Ammon's horn (tissue), 1 donor: ENCODE results near the gene USP26.
"Not testable (repeated sequence)": the region's sequence is repeated elsewhere in the genome, so short reads cannot be mapped to it uniquely, and the experiment has no call there.

Experiments
- DNase-seq: peaks from one replicate; pipeline ENCODE4 v3.0.0-alpha.2; 2016; ENCODE audit warnings: low spot score

USP26 gene, protein sequence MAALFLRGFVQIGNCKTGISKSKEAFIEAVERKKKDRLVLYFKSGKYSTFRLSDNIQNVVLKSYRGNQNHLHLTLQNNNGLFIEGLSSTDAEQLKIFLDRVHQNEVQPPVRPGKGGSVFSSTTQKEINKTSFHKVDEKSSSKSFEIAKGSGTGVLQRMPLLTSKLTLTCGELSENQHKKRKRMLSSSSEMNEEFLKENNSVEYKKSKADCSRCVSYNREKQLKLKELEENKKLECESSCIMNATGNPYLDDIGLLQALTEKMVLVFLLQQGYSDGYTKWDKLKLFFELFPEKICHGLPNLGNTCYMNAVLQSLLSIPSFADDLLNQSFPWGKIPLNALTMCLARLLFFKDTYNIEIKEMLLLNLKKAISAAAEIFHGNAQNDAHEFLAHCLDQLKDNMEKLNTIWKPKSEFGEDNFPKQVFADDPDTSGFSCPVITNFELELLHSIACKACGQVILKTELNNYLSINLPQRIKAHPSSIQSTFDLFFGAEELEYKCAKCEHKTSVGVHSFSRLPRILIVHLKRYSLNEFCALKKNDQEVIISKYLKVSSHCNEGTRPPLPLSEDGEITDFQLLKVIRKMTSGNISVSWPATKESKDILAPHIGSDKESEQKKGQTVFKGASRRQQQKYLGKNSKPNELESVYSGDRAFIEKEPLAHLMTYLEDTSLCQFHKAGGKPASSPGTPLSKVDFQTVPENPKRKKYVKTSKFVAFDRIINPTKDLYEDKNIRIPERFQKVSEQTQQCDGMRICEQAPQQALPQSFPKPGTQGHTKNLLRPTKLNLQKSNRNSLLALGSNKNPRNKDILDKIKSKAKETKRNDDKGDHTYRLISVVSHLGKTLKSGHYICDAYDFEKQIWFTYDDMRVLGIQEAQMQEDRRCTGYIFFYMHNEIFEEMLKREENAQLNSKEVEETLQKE

DNA sequence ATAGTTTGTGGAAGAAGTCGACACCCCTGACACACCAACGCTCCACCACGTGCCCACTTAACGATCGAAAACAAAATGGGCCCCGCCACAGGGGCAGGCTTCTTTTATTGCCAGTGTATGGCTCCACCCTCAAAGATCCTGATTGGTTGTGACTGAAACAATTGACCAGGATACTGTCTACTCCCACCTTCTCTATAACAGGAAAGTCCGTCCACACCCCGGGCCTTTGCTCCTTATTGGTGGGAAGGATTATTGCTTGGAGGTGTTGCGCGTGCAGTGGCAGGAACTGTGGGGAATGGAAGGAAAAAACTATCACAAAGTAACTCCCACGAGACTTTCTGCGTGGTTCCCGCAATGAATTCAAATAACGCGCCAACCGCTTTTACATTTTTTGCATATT lies at the start of gene USP26:
Gene USP26 (minus strand): TSS at position 79 of the 400 bp plus-strand sequence. CDS start 68,889 bp downstream, outside the sequence.
- no peak for DNase-seq

DNA sequence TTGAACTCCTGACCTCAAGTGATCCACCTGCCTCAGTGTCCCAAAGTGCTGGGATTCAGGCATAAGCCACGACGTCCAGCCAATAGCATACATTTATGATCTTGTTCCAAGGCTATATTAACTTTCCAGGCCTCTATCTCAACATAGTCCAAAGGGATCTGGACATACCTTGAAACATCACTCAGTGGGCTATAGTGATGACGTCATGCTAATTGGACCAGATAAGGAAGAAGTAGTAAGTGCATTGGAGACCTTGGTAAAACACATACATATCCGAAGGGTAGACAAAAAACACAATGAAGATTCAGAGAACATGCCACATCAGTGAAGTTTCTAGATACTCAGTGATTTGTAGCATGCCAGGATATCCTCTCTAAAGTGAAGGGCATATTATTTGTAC lies 37.4 kb upstream of the USP26 start:
- no peak for DNase-seq

DNA sequence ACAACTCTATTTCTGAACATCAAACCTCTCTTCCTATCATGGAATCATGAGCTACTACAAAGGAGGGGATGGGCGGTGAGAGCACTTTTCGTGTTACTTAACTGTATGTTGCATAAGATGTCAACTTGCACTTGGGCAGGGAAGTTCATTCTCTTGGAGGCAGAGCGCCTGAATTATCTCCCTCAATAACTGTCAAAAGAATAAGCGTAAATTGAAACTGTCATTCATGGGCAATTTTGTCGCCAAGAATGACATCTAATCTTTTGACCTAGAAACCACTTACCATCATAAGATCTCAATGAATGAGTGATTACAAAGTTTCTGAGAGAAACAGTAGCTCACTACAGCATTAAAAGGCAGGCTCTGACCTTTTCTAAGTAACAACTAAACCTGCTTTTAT lies 23.5 kb upstream of the USP26 start:
- no peak for DNase-seq

DNA sequence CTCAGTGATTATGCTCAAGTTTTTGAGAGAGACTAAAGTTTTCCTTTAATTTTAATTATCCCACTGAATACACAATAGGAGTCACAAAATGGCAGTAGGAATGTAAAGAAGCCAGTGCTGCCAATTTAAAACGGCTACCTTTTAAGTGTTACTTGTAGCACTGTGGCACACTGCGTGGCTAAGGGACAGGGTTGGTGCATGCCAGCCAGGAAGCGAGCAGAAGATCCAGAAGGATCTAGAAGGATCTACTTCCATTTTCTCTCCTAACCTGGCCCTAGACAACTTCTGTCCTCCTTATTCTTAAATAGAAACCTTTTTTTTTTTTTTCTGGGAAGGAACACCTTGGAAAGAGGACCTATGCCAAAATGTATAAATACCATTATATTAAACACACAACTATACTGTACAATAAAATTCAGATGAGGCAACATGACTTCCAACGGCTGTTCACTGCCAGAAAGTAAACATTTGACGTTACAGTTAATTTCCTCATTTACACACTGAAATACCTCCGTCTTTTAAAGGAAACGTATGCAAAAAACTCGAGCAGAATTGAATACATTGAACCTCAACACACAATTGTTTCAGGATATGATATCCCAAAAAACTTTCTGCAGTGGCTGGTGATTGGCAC lies 2.7 kb downstream of the USP26 start:
- no peak for DNase-seq

DNA sequence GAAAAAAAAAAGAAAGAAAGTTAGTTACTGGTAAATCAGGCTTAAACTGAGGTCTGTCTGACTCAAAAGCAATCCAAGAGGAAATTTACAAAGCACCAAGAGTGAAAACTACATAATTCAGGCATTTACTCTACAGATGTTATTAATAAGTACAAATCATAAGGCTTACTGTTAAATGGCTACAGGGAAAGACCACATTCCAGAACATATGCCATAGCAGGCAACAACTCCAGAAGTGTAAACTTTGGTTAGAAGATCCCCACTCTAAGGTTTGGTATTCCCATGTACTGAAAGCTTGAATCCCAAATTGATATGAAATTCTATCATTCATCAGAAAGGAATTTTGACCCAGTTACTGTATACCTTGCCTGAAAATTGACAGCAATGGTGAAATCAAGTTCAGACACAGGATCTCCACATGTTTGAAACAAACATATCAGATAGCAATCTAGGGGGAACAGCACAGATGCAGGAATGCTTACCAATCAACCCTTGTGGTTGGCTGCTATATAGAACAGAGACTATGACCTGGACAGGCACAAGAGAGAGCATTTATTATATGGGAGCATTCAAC lies 6.6 kb downstream of the USP26 start:
- no peak for DNase-seq

DNA sequence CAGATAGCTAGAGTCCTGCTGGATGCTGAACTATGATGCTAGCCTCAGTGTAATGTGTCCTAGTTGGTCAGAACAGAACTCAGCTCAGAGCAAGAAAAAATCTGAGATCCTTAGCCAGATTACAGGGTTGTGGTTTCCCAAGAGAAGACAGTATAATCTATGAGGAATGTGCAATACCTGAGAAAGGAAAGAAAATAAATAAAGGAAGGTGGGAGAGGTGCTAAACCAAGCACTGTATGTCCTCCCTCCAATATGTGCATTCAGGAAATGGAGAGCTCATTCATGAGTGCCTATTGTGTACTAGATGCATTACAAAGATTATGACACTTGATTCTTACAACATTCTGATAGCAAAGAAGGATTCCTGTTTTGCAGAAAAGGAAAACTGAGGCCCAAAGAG lies 7.5 kb downstream of the USP26 start:
- no peak for DNase-seq

DNA sequence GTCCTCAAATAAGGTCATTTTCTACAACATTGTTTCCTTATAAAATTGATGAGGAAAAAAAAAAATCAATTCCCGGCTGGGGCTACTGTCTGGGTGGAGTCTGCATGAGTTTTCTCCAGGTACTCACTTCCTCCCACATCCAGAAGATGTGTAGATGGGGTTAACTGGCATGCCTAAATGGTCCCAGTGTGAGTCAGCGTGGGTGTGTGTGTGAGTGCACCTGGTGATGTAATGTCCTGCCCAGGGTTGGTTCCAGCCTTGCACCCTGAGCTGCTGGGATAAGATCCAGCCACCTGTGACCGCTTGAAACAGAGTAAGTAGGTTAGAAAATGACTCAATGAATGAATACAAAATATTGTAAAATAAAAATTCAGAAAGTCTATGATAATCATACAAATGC lies 11.1 kb downstream of the USP26 start:
- no peak for DNase-seq

DNA sequence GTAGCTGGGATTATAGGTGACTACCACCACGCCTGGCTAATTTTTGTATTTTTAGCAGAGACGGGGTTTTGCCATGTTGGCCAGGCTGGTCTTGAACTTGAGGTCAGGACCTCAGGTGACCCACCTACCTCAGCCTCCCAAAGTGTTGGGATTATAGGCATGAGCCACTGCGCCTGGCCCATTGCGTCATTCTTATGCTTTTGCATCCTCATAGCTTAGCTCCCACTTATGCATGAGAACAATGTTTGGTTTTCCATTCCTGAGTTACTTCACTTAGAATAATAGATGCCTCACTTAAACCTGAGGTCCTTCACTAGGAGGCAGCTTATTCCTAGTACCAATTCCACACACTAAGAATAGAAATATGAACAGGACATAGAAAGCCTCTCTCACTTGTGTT lies 11.9 kb downstream of the USP26 start:
- not testable (repeated sequence) for DNase-seq

DNA sequence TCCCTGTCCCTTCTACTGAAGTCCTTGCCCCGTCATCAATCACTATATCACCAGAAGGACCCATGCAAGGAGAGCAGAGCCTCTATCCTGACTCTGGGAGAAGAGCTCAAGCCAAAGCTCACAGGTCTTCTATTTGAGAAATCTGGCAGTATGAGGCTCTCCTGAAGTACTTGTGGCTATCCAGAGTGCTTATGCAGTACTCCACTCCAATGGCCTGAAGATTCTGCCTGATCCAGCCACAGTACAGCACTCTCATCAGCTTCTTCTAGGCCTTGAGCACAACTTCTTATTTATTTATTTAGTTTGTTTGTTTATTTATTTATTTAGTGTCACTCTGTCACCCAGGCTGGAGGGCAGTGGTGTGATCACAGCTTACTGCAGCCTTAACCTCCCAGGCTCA lies 13.0 kb downstream of the USP26 start:
- no peak for DNase-seq

DNA sequence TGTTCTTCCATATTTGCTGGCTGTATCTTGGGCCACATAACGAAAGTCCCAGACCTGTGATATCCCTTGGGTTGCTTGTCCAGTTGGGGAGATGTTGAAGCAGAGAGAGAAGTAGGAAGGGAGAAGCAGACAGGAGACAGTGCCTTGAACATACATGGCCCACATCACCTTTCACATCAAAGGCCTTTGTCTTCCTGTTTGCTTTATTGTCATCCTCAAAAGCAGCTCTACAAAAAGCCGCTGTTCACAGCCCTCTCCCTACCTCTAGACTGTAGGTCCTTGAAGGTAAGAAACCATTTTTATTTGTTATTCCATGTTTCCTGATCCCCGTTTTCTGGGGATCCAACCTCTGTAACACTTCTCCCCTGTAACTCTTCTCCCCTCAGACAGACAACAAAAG lies 14.9 kb downstream of the USP26 start:
- no peak for DNase-seq

DNA sequence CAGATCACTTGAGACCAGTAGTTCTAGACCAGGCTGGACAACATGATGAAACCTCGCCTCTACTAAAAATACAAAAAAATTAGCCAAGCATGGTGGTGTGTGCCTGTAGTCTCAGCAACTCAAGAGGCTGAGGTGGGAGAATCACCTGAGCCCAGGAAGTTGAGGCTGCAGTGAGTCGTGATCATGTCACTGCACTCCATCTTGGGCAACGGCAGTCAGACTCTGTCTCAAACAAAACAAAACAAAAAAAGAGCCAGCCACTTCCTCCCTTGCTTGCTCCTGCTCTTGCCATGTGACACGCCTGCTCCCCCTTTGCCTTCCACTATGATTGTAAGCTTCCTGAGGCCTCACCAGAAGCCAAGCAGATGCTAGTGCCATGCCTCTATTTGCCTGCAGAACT lies 19.1 kb downstream of the USP26 start:
- not testable (repeated sequence) for DNase-seq

DNA sequence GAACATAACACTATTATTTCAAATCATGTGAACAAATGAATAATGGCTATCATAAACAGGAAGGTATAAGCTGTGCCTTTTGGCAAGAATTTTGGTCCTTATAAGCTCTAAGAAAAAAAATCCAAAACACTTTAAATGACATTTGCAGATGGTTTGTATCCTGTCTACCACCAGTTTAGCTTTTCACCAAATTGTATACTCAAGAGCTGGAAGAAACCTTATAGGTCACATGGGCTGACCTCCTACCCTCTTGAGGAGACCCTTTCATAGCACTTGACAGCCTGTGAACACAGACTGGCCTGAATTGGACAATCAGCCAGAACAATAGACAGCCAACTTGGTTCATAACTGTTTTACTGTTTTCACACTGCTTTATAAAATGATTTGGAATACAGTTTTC lies 24.3 kb downstream of the USP26 start:
- no peak for DNase-seq

DNA sequence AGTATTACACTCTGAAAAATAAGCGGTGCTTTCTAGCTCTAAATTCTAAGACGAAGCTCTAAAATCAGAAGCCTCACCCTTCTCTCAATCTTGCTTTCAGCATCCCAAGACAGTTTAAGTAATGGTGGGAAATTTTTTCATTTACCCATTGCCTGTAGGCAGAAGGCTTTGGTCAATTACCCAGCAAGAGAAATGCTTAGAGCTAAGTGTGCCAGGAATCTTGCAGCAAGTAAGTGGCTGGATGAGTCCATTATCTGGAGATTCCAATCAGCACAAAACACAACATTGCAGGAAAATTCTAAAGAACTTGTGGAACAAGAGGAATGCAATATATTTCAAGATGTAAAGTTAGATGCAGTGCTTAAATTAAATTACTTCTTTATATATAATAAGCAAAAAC lies 28.4 kb downstream of the USP26 start:
- DNase-seq, result no peak

DNA sequence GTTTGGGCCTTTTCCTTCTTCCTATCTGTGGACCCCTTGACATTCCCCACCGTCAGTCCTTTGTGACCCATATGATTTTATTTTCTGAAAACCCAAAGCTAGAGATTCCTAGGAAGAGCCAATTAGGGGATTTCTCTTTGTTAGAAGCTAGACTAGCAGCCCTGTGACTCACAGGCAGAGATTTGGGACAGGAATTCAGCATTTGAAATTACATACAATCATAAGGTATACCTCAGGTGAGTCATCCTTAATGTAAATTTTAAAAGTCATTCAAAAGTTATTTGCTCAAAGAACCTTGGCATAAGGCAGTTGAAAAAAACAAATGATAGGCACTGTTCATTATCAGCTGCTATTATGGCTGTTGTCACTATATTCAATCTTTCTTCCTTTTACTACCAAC lies 40.6 kb downstream of the USP26 start:
- DNase-seq, result no peak

DNA sequence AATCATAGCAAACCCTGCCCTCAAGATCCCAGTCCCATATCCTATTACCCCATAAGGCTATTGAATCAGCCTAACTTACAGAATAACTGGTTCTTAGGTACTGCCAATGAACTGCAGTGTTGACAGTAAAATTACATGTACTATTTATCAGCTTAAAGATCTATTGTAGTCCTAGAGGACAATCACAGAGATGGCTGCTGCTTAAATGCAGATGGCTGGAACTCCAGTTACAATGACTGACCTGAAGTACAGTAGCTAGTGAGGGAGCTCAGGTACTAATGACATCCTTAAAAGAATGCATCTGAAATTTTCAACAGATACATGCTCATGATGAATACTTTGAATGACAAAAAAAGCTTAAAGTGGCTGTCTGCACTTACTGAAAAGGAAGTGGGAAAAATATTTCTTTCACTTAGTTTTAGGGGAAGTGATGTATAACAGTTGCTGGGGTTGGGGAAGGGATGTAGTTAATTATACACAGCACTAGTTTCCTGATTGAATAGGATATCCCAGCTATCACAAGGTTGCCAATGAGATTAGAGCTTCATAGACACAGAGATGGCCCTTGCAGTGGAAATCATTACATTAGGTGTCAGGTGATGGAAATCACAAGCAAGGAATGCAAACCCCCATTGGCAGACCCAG lies 42.0 kb downstream of the USP26 start:
- no peak for DNase-seq

DNA sequence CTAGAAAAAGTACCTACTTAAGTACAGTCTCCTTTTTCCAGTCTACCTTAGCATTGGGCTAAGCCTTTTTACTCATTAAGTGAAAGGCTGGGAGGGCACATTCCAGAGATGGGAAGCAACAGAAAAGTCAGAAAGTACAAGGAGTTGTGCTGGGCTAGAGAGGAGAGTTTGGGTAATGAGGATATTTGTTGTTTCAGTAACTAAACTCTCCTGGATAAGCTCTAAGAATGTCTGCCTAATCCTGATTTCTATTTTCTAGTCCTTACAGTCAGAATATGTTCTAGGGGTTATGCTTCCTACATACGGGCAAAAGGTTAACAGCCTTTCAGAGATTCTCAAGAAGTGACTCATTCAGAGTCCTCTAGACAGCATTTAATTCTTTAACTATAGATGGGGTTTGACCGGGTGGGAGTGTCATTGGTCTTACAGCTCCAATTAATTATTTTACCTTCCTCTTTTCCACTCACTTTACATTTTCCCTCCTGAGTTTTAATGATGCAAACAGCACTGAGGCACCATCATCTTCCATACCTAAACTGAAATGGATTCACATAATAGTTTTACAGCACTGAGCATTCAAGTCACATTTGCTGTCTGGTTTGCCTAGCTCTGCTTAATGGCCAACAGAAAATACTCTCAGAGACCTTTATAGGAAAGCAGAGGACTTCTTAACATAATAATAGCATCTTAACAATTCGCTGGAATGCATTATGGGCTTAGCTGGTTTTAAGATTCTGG lies 42.9 kb downstream of the USP26 start:
- DNase-seq, result no peak

DNA sequence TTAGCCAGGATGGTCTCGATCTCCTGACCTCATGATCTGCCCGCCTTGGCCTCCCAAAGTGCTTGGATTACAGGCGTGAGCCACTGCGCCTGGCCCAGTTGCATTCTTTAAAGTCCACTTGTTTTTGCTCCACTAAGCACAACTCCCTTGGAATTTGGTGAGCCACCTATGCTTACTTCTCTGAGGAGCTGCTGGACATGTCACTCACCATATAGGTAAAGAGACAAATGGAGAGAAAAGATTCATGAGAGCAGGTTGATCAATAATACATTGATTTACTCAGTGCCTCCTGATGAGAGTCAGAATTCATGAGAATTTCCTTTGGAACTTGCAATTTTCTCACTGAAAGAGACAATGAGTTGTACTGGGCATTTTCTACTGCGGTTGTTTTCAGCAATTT lies 48.2 kb downstream of the USP26 start:
- no peak for DNase-seq

DNA sequence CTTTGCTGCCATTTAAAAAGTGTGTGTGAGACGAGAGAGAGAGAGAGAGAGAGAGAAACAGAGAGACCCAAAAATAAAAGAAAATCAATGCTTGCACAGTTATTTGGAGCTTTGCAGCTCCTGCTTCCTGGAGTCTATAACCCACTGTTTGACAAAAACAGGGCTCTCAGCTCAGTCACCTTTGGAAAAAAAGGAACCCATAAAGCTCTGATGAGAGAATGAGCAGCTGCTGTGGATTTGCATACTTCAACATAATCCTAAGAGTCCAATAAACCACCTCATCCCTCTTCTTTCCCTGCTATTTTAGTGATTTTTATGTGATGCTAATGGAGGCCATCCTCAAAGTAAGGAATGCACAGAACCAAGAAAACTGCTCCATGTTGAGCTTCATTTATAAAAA lies 50.3 kb downstream of the USP26 start:
- no peak for DNase-seq

DNA sequence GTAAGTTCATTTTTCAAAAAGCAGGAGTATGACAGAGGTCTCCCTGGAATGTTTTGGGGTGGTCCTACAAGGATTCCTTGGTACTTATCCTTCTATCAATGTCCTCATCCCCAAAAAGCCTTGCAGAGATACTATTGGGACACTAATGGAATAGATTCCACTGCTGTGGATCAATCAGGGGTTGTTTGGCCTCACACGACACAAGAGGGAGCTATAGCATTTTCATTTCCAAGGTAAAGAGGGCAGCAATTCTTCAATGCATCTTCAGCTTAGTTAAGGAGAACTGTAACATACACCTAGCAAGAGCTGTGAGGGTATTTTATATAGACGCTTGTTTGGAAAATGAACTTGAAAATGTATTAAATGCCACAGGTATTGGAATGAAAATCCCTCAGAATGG lies 50.9 kb downstream of the USP26 start:
- DNase-seq, result peak; percentile 1

DNA sequence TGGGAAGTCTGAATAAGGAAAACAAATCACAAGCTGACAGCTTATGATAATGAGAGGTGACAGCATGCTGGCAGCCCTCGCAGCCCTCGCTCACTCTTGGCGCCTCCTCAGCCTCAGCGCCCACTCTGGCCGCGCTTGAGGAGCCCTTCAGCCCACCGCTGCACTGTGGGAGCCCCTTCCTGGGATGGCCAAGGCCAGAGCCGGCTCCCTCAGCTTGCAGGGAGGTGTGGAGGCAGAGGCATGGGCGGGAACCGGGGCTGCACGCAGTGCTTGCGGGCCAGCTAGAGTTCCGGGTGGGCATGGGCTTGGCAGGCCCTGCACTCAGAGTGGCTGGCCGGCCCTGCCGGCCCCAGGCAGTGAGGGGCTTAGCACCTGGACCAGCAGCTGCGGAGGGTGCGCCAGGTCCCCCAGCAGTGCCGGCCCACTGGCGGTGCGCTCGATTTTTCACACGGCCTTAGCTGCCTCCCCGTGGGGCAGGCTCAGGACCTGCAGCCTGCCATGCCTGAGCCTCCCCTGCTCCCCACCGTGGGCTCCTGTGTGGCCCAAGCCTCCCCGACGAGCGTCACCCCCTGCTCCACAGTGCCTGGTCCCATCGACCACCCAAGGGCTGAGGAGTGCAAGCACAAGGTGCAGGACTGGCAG lies 52.6 kb downstream of the USP26 start:
- not testable (repeated sequence) for DNase-seq

DNA sequence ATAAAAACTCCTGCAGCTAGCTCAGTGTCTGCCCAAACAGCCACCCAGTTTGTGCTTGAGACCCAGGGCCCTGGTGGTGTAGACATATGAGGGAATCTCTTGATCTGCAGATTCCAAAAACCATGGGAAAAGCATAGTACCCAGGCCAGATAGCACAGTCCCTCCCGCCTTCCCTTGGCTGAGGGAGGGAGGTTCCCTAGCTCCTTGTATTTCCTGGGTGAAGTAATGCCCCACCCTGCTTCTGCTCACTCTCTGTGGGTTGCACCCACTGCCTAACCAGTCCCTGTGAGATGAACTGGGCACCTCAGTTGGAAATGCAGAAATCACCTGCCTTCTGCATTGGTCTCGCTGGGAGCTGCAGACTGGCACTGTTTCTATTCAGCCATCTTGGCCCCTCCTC lies 54.6 kb downstream of the USP26 start:
- no peak for DNase-seq
